PFSK-1 (cell line): ENCODE measurements around the gene ACSF3.

Experiments
- FOXP2 ChIP-seq: optimal IDR thresholded peaks from 2 replicates; pipeline ENCODE3; 2011; ENCODE audit warnings: borderline replicate concordance, control low read depth, inconsistent platforms; ENCODE audit not compliant: insufficient read depth; ENCODE audit errors: extremely low read length, extremely low read depth
- POLR2AphosphoS5 ChIP-seq: IDR thresholded peaks from 2 replicates; pipeline ENCODE4 v1.6.1; 2012; ENCODE audit warnings: low read depth, mild to moderate bottlenecking, control low read depth, low read length, moderate library complexity
- REST ChIP-seq, 2 experiments: IDR thresholded peaks; 2 replicates each; pipeline versions ENCODE4 v1.6.1 to v1.8.0; 2011 to 2012; ENCODE audit warnings: low read depth in 2 of 2, low read length in 2 of 2, control low read depth in 1 of 2, inconsistent platforms in 1 of 2, mild to moderate bottlenecking in 1 of 2, moderate library complexity in 1 of 2; ENCODE audit not compliant: insufficient read depth in 1 of 2
- SIN3A ChIP-seq: IDR thresholded peaks from 2 replicates; pipeline ENCODE4 v1.6.1; 2012; ENCODE audit warnings: mild to moderate bottlenecking, low read length, moderate library complexity, borderline replicate concordance; ENCODE audit not compliant: insufficient read depth
- TAF1 ChIP-seq: IDR thresholded peaks from 2 replicates; pipeline ENCODE4 v1.6.1; 2012; ENCODE audit warnings: low read length, control low read depth, borderline replicate concordance; ENCODE audit not compliant: insufficient read depth

Gene ACSF3

DNA sequence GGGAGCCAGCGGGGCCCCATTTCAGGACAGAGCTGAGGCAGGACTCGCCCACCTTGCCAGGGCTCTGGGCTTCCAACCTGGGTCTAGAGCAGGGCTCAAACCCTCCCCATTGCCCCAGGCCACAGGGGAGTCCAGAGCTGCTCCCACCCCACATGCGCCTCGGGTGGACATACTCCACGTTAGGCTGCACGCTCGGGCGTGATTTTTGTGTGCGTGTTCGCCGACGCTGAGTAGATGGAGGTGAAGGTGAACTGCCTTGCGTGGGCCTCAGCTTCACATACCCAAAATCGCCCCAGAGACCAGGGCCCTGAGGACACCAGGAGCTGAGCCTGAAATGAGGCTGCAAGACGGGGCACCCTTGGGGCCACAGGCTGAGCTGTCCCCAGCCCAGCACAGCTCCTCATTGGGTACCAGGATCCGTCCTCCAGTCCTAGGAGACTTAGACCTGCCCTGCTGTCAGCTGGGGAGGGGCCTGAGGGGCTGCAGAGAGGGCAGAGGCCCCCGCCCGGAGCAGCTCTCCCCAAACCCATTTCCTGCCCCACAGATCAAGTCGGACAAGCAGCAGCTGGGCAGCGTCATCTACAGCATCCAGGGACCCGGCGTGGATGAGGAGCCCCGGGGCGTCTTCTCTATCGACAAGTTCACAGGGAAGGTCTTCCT lies 86.1 kb downstream of the ACSF3 start:
- TF ChIP-seq REST (IDR thresholded peaks at IDR 0.05; ENCODE audit: insufficient read depth in 1 of 2, low read depth in 2 of 2, low read length in 2 of 2), result no peak
- TF ChIP-seq SIN3A, result no peak
- TF ChIP-seq FOXP2, result no peak
- no peak for TF ChIP-seq POLR2AphosphoS5
- TF ChIP-seq TAF1, result no peak

DNA sequence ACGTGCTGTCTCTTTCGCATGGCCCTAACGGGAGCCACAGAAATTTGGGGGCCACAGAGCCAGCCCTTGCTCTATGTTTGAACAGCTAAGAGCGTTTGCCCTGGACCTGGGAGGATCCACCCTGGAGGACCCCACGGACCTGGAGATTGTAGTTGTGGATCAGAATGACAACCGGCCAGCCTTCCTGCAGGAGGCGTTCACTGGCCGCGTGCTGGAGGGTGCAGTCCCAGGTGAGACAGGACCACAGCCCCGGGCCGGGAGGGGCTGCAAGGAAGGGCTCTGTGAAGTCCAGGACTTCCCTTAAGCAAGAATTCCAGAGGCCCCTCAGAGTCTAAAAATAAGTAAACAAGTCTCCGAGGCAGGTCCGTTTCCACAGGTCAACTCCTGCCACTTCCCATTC lies 89.8 kb downstream of the ACSF3 start:
- TF ChIP-seq SIN3A (no peak), REST (IDR thresholded peaks at IDR 0.05; ENCODE audit: insufficient read depth in 1 of 2, low read depth in 2 of 2, low read length in 2 of 2) (no peak), POLR2AphosphoS5 (no peak), FOXP2 (no peak), TAF1 (no peak)

DNA sequence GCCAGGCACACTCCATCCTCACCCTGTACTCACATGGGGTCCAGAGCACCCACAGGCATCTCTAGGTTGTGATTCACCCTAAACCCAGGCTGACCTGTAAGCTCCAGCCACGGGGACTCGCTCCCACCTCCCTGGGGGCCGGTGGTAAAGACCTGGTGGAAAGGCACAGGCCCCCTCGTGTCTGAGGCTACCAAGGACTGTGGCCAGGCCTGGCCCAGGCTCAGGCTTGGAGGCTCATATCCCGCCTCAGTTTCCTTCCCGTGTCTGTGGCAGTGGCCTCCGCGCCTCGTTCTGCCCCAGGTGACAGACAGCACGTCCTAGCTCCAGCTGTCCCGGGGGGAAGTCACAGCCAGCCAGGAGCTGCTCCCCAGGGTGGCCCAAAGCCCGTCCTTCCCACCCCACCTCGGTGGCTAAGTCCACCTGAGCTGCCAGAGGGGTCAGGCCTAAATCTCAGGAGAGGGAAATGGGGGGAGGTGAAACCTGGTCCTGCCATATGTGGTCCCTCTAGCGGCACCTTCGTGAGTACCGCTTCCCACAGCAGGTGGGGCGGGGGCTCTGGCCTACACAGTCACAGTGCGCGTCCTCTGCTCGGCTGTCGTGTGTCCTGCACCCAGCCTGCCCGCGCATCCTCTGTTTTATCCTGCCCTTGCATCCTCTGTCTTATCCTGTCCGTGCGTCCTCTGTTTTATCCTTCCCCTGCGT lies 90.5 kb downstream of the ACSF3 start:
- TF ChIP-seq POLR2AphosphoS5 (no peak), SIN3A (no peak), TAF1 (no peak), FOXP2 (no peak), REST (IDR thresholded peaks at IDR 0.05; ENCODE audit: insufficient read depth in 1 of 2, low read depth in 2 of 2, low read length in 2 of 2) (no peak)

DNA sequence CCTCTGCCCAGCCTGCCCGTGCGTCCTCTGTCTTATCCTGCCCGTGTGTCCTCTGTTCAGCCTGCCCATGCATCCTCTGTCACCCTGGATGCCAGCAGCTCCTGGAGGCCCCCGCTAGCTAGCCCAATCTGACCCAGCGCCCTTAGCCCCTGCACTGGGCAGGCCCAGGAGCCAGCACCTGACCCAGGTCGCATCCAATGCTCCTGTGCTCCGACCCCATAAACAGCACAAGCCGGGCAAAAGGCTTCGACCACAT lies 91.0 kb downstream of the ACSF3 start:
- TF ChIP-seq SIN3A (no peak), FOXP2 (no peak), POLR2AphosphoS5 (no peak), REST (IDR thresholded peaks at IDR 0.05; ENCODE audit: insufficient read depth in 1 of 2, low read depth in 2 of 2, low read length in 2 of 2) (no peak), TAF1 (no peak)
